Frontal cortex (tissue), 4 donors: ENCODE data around the gene RPL12. TPM values are rescaled to one million over a fixed set of nuclear protein-coding genes. Genes with fewer than 3 reads are reported as not detected.
"Not testable (repeated sequence)": the region's sequence is repeated elsewhere in the genome, so short reads cannot be mapped to it uniquely, and the experiment has no call there.

ENCODE experiments used
- DNase-seq, 2 donors: peaks; one replicate each; pipeline ENCODE4 v3.0.0; 2012; ENCODE audit warnings: low spot score in 2 of 2
- FAIRE-seq: peaks from 2 replicates; lab custom pipeline; 2012; peaks lifted over from hg19 to GRCh38; lab: Jason Lieb, UNC
- total RNA-seq: library from RNA; depleted of rRNA; stranded (reverse); fragments of >200 nt; gene quantifications from one replicate; pipeline ENCODE4 v1.2.3, GENCODE V29; 2014
- donor health status: control.
- donor health status: control.
- donor health status: control.

The RPL12 gene
- total RNA-seq, 1 donor from 2014 or later, result 717 TPM

DNA sequence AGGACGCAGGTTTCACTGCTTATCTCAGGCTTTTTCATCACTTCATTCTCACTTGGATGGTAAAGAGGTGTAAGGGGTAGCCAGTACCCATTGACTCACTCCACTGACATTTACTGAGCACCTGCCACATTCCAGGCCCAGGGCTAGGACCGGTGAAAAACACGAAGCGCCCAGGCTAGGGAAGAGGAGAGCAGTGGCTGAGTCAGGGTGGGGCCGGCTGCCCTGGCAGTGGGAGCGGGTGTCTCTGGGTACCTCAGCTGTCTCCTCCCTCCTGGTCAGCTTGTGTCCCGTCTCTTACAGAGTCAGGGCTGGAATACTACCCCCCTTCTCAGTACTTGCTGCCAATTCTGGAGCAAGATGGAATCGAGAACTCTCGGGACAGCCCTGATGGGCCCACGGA lies 22.3 kb upstream of the RPL12 start:
- FAIRE-seq (no peak), DNase-seq (no peak)

DNA sequence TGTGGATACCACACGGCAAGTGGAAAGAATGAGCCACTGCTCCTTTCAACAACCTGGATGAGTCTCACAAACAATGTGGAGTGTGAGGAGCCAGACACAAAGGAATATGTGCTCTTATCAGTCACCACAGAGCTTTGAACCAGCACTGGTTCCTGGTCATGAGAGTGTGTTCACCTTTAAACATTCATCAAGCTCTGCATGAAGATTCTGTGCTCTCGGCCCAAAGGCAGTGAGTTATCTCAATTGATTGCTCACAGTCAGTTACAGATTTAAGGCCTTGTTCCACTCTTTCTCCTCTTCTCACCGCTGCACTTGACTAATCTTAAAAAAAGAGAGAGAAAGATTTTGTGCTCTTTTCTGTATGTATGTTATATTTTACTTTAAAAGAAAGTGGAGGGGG lies 19.5 kb upstream of the RPL12 start:
- no peak for FAIRE-seq
- DNase-seq, result no peak

DNA sequence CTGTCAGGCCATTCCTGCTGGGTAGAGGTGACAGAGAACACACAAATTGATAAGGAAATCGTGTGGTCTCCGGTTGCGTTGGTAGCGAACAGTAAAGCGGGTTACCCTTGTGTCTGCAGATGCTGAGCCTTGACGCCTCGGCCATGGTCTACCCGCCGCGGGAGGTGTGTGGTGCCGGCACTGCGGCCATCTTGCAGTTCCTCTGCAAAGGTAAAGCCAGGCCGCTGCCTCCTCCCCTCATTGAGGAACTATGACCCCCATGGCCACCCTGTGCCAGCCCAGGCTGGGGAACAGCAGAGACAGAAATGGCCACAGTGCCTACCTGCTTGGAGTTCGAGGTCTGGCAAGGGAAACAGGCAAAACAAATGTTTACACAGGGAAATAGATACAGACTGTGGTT lies 16.4 kb upstream of the RPL12 start:
- DNase-seq (no peak), FAIRE-seq (no peak)

DNA sequence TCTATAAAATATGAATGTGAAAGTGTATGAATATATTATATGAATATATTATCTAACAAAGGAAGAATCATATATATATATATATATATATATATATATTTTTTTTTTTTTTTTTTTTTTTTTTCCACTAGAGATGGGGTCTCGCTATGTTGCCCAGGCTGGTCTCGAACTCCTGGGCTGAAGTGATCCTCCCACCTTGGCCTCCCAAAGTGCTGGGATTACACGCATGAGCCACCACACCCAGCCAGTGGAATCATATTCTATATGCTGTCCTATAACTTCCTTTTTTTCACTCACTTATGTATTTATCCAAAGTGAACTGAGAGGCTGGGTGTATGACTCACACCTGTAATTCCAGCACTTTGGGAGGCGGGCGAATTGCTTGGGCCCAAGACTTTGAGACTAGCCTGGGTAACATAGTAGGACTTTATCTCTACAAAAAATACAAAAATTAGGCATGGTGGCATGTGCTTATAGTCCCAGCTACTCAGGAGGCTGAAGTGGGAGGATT lies 15.3 kb upstream of the RPL12 start:
- DNase-seq, FAIRE-seq: not testable (repeated sequence)

DNA sequence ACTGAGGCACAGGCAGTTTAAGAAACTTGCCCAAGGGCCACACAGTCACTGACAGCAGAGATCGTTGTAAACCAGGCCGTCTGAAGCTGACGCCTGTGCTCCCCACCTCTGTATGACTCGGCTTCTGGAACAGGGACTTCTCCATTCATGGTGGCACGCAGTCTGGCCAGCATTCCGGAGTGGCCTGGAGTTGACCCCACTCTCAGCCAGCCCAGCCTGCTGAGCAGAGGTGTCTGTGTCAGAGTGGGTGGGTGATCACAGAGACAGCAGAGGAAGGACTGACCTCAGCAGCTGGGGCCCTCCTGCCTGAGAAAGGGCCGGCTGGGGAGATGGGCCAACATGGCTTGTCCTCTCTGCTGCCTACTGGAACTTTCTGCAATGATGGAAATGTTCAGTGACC lies 12.7 kb upstream of the RPL12 start:
- no peak for DNase-seq
- FAIRE-seq, result no peak

DNA sequence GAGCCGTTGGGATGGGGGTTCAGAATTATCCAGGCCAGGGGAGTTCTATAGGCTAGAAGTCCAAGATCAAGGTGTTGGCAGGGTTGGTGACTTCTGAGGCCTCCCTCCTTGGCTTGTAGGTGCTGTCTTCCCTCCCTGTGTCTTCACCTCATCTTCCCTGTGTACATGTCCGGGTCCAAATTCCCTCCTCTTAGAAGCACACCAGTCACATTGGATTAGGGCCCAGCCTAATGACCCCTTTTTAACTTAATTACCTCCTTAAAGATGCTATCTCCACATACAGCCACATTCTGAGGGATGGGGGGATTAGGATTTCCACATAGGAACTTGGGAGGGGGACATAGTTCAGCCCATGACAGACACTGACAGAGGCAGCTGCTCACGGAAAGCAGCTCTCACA lies 12.2 kb upstream of the RPL12 start:
- no peak for FAIRE-seq
- no peak for DNase-seq

DNA sequence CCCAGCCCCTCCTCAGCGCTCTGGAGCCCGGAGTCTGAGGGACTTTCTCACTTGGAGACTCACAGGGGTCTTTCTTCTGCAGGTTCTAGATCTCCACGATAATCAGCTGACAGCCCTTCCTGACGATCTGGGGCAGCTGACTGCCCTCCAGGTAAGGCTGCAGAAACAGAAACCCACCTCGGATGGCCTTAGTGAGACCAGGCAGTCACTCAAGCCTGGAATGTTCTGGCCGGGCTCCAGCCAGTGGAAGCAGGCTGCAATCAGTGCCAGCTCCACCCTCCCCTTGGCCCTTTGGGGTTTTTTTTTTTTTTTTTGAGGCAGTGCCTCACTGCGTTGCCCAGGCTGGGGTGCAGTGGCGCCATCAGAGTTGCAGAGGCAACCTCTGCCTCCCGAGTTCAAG lies 7.7 kb upstream of the RPL12 start:
- no peak for FAIRE-seq
- DNase-seq, result no peak

DNA sequence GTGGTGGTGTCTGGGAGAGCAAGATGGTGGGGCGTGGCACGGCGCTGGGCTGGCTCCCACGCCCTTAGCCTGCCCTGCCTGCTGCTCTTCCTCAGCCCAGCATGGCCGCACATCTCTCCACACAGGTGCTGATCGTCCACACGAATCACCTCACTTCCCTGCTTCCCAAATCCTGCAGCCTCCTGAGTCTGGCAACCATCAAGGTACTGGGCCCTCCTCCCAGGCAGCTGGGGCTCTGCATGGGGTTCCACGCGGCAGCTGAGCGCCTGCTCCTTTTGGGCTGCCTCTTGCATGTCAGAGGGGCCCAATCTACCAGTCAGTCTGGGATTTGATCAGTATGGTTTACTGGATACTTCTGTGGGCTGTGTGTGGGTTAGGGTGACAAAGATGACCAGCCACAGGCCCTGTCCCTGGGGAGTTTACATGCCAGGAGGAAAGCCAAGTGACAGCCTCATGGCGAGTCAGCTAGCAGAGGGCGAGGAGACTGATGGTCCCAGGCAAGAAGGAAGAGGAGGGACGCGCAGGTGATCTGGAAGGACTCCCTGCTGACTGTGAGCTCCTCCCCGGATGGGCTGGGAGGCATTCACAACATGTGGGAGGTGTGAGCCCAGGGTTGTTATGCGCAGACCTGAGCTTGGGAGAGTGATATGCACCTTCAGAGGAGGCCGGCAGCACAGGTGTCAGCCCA lies 6.1 kb upstream of the RPL12 start:
- DNase-seq (no peak), FAIRE-seq (no peak)

DNA sequence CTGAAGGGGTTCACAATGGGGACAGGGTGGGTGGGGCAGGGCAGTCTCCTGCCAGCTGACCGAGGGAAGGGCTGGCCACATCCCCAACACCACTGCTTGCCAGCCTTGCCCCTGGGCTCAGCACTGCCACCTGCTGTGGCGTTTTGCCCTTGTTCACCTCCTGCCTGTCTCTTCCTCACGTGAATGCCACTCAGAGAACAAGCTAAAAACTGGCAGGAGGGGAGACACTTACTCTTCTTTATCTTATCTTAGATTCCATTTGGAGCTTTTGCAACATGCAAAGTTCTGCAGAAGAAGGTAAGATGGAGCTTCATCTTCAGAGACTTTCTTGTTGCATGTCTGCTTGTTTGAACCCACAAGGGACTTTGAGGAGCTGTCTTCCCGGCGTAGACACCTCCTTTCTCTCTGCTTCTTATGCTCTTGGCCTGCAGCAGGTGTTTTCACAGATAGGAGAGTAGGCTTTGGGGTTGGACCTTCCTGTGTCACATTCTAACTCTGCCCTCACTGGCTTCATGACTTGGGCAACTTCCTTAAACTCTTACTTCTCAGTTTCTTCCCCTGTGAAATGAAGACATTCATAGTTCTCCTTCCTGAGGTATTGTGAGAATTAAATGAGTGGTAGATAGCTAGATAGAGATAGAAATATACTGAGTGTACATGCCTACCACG lies 4.3 kb upstream of the RPL12 start:
- DNase-seq, result no peak
- FAIRE-seq, result no peak

DNA sequence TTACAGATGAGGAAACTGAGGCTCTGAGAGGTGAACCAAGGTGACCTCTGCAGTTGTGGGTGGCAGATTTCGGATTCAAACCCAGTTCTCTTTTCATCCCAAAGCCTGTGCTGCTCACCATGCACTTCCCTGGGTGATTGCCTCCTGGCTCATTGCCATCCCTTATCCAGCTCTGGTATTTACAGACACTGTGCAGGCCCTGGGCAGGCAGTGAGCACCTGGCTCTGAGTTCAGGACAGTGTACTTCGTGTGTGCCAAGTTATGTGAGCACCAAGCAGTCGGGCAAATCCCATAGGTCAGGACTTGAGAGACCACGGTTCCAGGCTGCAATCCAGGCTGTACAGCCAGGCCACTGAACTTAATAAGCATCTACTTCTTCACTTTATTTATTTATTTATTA lies 1.5 kb upstream of the RPL12 start:
- no peak for FAIRE-seq

DNA sequence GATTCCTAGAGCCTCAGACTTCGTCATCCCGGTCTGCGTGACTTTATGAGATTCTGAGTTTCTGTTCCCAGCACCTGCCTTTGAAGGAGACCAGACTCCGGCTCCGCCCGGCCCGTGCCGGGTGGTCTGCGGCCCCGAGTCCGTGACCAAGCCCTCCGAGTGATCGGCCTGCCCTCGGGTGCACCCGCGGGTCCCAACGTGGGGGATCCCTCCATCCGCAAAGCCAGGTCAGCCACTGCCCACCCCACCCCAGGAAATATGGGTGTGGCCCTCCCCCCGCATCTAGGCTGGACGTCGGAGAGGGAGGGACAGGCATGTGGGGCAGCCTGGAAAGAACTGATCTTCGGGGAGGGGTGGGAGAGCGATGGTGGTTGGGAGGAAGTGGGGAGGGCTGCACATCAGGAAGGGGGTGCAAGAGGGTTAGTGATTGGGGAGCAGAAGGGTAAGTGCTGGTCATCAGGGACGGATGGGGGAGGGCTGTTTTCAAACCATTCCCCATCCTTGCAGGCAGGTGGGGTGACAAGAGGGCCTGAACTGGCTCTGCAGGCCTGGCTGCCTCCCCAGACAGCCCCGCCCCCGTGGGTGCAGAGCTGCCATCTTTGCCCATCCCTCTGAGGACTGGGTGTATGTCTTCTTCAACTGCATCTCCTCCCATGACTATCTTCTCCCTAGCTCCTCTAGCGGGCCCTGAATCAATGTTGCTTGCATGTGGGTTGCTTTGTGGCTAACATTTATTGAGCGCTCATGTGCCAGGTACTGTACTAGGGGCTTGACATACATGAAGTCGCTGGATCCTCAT lies 851 bp upstream of the RPL12 start:
- FAIRE-seq (no peak), DNase-seq (peak in 1 of 2 donors; percentile 61)

More for the DNA sequence above, 1.5 kb upstream of the RPL12 start:
- DNase-seq, result no peak

DNA sequence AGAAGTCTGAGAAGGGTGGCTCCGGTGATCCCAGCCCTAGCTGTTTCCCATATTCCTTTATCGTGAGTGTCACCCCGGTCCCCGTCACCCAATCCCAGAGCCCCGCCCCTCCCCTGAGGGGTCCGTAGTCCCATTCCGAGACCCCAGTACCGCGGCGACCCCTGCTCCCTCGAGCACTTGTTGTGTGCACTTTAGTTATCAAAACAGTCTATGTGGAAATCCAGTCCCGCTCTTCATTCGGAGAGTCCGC lies 327 bp upstream of the RPL12 start:
- DNase-seq, result no peak
- no peak for FAIRE-seq

DNA sequence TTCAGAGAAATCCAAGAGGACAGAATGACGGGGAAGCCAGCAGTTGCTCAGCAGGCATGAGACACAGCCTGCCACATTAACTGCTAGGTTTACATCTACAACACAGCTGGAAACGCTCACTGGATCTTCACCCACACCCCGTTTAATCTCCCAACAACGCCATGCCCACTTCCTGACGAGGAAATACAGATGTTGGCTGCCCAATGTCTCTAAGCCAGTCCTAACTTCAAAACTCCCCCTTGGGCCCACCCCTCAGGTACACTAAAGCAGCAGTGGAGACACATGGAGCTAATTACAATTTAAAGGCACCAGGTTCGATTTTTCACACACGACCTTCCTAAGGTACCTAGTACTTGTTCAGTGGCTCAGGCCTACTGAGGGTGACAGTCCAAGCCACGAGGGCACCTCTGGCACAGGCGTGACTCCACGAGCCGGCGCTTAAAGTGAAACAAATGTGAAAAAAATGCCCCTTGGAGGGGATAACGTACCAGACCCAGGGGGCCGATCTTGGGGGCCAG lies 904 bp downstream of the RPL12 start:
- FAIRE-seq (no peak), DNase-seq (no peak)

DNA sequence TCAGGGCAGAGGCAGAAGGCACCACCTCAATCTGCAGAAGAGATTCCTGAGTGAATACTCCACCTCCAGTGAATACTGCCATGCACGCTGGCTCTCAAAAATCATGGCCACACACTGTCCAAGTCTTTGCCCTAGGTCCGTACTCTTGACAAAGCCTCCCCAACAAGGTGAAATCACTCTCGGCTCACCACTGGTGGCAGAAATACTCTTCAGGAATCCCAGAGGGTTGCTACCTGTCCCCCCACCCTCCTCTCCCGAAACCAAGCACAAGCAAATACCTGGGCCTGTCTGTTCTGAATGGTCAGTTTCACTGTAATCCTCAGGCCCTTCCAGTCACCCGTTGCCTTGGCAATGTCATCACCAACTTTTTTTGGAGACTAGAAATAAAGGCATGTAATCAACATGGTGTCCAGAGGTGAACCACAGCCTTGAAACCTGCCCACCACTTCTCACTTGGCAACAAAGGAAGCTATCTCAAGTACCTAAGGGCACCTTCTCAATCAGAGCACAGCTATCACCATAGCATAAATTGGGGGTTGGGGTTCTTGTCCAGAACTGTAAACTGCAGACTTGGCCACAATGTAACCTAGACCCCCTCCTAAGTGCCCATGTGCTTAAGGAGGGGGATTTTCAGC lies 1.8 kb downstream of the RPL12 start:
- no peak for FAIRE-seq
- no peak for DNase-seq

DNA sequence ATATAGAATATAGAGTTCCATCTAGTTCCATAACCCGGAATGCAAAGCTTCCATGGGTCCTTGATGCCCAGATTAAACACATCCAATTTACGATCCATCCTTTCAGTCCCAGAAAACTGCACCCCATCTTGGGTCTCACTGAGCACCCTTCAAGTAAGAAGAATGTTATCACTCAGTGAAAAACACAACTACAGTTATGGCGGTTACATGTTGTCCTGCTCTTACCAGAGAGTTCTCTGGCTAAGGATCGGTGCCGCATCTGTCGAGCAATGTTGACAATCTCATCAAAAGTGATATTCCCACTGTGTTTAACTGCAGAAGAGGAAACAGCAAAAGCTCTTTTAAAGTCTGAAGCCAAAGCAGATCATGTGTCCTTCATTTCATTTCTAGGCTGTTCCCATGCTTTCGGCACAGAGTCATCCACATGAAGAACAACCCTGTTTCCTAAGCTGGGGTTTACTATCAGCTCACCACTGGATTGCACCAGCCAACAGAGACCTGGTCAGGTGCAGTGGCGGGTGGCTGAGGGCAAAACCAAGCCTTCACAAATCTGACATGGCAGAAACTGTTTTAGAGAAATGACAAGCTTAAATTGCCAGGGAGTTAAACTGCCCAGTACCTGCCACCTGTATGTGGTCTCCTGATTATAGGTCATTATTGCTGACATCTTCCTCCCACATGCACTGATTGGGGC lies 2.9 kb downstream of the RPL12 start:
- no peak for FAIRE-seq
- DNase-seq, result no peak

DNA sequence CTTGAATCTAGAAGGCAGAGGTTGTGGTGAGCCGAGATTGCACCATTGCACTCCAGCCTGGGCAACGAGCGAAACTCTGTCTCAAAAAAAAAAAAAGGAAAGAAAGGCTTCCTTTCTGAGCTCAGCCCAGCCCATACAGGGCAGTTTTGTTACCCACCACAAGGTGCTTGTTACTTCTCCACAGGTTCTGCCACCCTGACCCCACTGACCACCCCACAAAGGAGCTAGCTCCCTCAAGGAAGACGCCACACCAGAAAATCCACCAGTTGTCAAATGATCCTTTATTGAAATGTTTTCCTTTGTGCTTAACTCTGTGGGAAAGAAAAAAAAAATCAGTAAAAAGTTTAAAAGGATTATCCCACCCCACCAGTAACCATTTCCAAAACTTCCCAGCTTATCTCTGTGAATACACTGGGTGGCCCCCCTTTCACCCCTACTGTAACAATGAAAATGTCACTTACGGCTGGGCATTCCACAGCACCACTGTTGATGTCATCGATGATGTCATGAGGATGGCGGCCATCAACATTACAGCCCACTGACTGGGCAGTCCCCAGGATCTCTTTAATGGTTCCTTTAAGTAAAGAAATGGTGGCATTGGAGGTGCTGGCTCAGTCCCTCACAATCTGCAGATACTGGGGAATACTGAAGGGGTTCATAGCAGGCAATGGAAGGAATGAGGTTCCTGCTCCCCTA lies 3.6 kb downstream of the RPL12 start:
- no peak for DNase-seq
- no peak for FAIRE-seq

DNA sequence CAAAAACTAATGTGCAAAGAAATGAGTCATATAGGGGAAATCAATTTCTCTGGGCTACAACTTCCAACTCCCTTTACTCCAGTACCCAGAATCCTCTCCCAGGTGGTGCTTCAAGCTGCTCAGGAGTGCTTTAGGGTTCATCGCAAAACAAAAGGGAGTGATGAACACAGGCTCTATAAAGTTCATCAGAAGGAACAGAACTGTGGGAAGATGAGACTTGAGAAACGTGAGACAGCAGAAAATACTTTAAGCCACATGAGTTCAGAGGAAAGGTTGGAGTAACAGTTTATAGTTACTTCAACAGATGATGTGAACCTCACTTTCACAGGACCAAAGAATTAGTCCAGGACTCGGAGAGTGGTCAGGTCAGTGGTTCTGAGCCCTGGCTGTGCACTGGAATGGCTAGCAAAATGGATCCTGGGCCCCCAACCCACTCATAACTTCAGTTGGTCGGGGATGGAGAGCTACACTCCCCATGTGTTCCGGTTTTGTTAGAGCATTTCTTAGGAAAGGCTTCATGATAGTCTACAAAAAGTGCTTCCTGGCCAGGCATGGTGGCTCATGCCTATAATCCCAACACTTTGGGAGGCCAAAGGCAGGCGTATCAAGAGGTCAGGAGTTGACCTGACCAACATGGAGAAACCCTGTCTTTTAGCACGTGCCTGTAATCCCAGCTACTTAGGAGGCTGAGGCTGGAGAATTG lies 4.3 kb downstream of the RPL12 start:
- no peak for DNase-seq
- no peak for FAIRE-seq

DNA sequence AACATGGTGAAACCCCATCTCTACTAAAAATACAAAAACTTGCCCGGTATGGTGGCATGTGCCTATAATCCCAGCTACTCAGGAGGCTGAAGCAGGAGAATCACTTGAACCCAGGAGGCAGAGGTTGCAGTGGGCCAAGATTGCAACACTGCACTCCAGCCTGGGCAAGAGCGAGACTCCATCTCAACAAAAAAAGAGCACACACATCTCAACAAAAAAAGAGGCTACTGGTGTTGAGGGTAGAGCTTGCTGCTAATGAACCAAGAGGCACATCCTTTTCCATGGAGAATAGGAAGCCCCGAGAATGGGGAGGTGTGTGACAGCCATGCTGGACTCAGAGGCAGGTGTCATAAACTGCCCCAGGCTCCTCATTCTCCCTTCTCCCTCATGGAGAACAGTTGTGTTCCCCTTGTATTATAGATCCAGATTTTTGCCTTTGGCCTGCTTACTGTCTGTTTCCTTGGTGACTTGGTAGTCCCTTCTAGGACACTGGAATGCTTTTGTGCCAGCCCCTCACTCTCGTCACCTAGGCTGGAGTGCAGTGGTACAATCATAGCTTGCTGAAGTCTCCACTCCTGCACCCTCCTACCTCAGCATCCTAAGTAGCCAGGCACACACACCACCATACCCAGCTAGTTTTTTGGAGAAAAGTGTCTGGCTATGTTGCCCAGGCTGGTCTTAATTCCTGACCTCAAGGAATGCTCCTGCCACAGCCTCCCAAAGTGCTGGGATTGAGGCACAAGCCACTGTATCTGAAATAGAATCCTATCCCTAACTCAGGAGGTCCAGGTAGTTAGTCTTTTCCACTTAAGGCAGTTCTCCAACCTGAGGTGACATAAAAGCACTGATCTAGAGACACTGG lies 5.1 kb downstream of the RPL12 start:
- DNase-seq, result no peak

More for the DNA sequence above, 5.1 kb downstream of the RPL12 start:
- no peak for FAIRE-seq
